Suprapubic skin (tissue), 4 donors: ENCODE data around the gene OR6K2.

Experiments used
- EP300 ChIP-seq: sonication (generic); formaldehyde crosslinking; IDR thresholded peaks from one replicate; pipeline ENCODE4 v1.6.1; 2017; ENCODE audit warnings: antibody characterized with exemption
- POLR2A ChIP-seq, 2 donors: fragments of 450-650 bp; IDR thresholded peaks; one replicate each; pipeline ENCODE4 v1.6.1; 2017; ENCODE audit warnings: antibody characterized with exemption in 2 of 2, mild to moderate bottlenecking in 2 of 2, moderate library complexity in 2 of 2
- POLR2AphosphoS5 ChIP-seq, 3 donors: sonication (generic); formaldehyde crosslinking; IDR thresholded peaks; one replicate each; pipeline ENCODE4 v1.6.1; 2017; ENCODE audit warnings: antibody characterized with exemption in 3 of 3
- TF ChIP-seq, protein P1 (sequence below), 2 donors: fragments of 200-600 bp in 1 of 2; fragments of 450-650 bp in 1 of 2; sonication (generic) in 1 of 2; IDR thresholded peaks; one replicate each; pipeline ENCODE4 v1.5.1; 2016 to 2019; ENCODE audit warnings: antibody characterized with exemption in 2 of 2, mild to moderate bottlenecking in 1 of 2, moderate library complexity in 1 of 2

DNA sequence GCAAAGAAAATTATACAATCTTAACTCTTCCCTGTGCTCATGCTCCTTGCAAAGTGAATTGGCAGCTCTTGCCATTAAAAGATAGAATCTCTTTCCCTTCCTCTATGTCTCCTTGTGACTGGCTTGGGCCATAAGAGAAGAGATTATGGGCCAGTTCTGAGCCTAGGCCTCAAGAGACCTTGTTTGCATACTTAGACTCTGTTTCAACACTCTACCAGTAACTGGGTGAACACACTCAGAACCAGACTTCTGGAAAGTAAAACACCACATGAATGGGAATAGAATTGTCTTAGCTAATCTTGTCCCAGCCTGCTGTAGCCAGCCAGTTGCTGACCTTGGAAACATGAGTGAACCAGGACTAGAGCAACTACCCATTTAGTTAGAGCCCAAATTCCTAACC, 35.4 kb upstream of the OR6K2 start:
- TF ChIP-seq, protein P1, sequence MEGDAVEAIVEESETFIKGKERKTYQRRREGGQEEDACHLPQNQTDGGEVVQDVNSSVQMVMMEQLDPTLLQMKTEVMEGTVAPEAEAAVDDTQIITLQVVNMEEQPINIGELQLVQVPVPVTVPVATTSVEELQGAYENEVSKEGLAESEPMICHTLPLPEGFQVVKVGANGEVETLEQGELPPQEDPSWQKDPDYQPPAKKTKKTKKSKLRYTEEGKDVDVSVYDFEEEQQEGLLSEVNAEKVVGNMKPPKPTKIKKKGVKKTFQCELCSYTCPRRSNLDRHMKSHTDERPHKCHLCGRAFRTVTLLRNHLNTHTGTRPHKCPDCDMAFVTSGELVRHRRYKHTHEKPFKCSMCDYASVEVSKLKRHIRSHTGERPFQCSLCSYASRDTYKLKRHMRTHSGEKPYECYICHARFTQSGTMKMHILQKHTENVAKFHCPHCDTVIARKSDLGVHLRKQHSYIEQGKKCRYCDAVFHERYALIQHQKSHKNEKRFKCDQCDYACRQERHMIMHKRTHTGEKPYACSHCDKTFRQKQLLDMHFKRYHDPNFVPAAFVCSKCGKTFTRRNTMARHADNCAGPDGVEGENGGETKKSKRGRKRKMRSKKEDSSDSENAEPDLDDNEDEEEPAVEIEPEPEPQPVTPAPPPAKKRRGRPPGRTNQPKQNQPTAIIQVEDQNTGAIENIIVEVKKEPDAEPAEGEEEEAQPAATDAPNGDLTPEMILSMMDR (IDR thresholded peaks at IDR 0.05): no peak
- no peak for TF ChIP-seq POLR2AphosphoS5 (IDR thresholded peaks at IDR 0.05)
- TF ChIP-seq POLR2A (IDR thresholded peaks at IDR 0.05): no peak
- no peak for TF ChIP-seq EP300
